HG03064 (cell line): Measurements from ENCODE around the gene COQ3.

ENCODE experiments used
- ATAC-seq: cut with Tn5 transposase; IDR thresholded peaks from one replicate; pipeline ENCODE4 v1.9.1; 2021; ENCODE audit warnings: low read depth; ENCODE audit not compliant: unreplicated experiment

The COQ3 gene

GRCh38 chr6:99390896-99391295, 3.1 kb downstream of the COQ3 start:
- no peak for ATAC-seq

GRCh38 chr6:99384507-99384906, 9.5 kb downstream of the COQ3 start:
- ATAC-seq, result no peak

GRCh38 chr6:99378636-99379035, 15.4 kb downstream of the COQ3 start:
- ATAC-seq, result no peak

GRCh38 chr6:99369533-99369932, 24.5 kb downstream of the COQ3 start:
- ATAC-seq, result no peak

- no peak for ATAC-seq
Measured at GRCh38 chr6:99366852-99367251, 27.1 kb downstream of the COQ3 start.

- no peak for ATAC-seq
Measured at GRCh38 chr6:99364026-99364425, 30.0 kb downstream of the COQ3 start.

- ATAC-seq, result no peak
Measured at GRCh38 chr6:99362678-99363268, 31.2 kb downstream of the COQ3 start.

GRCh38 chr6:99359800-99360199, 34.2 kb downstream of the COQ3 start:
- ATAC-seq, result no peak

GRCh38 chr6:99356641-99357040, 37.4 kb downstream of the COQ3 start:
- ATAC-seq, result no peak

GRCh38 chr6:99354983-99355382, 39.0 kb downstream of the COQ3 start:
- no peak for ATAC-seq

- ATAC-seq, result no peak
Measured at GRCh38 chr6:99353126-99353525, 40.9 kb downstream of the COQ3 start.

GRCh38 chr6:99350573-99350972, 43.4 kb downstream of the COQ3 start:
- ATAC-seq, result no peak

GRCh38 chr6:99349171-99350141, 44.5 kb downstream of the COQ3 start, which contains the start of gene FAXC:
Gene FAXC (minus strand): TSS chr6:99349674. CDS start chr6:99349372, 302 bp downstream.
- no peak for ATAC-seq

GRCh38 chr6:99348288-99349170, 45.5 kb downstream of the COQ3 start:
- ATAC-seq, result no peak

GRCh38 chr6:99347804-99348203, 46.2 kb downstream of the COQ3 start:
- ATAC-seq, result no peak

- no peak for ATAC-seq
Measured at GRCh38 chr6:99346595-99346994, 47.4 kb downstream of the COQ3 start.

- no peak for ATAC-seq
Measured at GRCh38 chr6:99345164-99345563, 48.8 kb downstream of the COQ3 start.

- ATAC-seq, result no peak
Measured at GRCh38 chr6:99344289-99344688, 49.7 kb downstream of the COQ3 start.

- ATAC-seq, result no peak
Measured at GRCh38 chr6:99341862-99342455, 52.0 kb downstream of the COQ3 start.

- ATAC-seq, result no peak
Measured at GRCh38 chr6:99338188-99338587, 55.8 kb downstream of the COQ3 start.
